Glutamatergic neuron (in vitro differentiated cells): ENCODE results near the gene FADS2. TPM values are rescaled to one million over a fixed set of nuclear protein-coding genes. Genes with fewer than 3 reads are reported as not detected.

ENCODE experiments used
- DNase-seq: peaks from one replicate; pipeline ENCODE4 v3.0.0; 2022
- H3K27ac Mint-ChIP-seq: one replicate; pipeline ENCODE4 v1.8.0; 2020; ENCODE audit warnings: mild to moderate bottlenecking, mixed read lengths, inconsistent platforms; ENCODE audit not compliant: unreplicated experiment
- H3K27me3 Mint-ChIP-seq: one replicate; pipeline ENCODE4 v1.8.0; 2020; ENCODE audit warnings: mild to moderate bottlenecking, moderate library complexity, mixed read lengths, inconsistent platforms; ENCODE audit not compliant: unreplicated experiment
- H3K36me3 Mint-ChIP-seq: one replicate; pipeline ENCODE4 v1.8.0; 2020; ENCODE audit warnings: mild to moderate bottlenecking, mixed read lengths, inconsistent platforms; ENCODE audit not compliant: unreplicated experiment
- H3K4me1 Mint-ChIP-seq: one replicate; pipeline ENCODE4 v1.8.0; 2020; ENCODE audit warnings: mild to moderate bottlenecking, low read depth, mixed read lengths, inconsistent platforms; ENCODE audit not compliant: unreplicated experiment
- H3K4me3 Mint-ChIP-seq: one replicate; pipeline ENCODE4 v1.8.0; 2020; ENCODE audit warnings: mild to moderate bottlenecking, mixed read lengths, inconsistent platforms; ENCODE audit not compliant: unreplicated experiment
- H3K9me3 Mint-ChIP-seq: one replicate; pipeline ENCODE4 v1.8.0; 2020; ENCODE audit warnings: mild to moderate bottlenecking, moderate library complexity, mixed read lengths, inconsistent platforms; ENCODE audit not compliant: unreplicated experiment
- total RNA-seq: library from RNA; stranded (reverse); fragmentation: NEBNext Ultra II Directional; extraction: Animal tissue kit (Norgen Biotek cat#: 25700); gene quantifications from one replicate; pipeline ENCODE4 v1.2.1, GENCODE V29; 2021; ENCODE audit not compliant: unreplicated experiment
- TF ChIP-seq, protein P1 (sequence below): fragments of 200-600 bp; sonication (generic); IDR thresholded peaks from one replicate; pipeline ENCODE4 v1.5.0; 2021; ENCODE audit not compliant: partially characterized antibody, unreplicated experiment

FADS2 gene
- total RNA-seq, 1 donor from 2014 or later, result 701 TPM

DNA sequence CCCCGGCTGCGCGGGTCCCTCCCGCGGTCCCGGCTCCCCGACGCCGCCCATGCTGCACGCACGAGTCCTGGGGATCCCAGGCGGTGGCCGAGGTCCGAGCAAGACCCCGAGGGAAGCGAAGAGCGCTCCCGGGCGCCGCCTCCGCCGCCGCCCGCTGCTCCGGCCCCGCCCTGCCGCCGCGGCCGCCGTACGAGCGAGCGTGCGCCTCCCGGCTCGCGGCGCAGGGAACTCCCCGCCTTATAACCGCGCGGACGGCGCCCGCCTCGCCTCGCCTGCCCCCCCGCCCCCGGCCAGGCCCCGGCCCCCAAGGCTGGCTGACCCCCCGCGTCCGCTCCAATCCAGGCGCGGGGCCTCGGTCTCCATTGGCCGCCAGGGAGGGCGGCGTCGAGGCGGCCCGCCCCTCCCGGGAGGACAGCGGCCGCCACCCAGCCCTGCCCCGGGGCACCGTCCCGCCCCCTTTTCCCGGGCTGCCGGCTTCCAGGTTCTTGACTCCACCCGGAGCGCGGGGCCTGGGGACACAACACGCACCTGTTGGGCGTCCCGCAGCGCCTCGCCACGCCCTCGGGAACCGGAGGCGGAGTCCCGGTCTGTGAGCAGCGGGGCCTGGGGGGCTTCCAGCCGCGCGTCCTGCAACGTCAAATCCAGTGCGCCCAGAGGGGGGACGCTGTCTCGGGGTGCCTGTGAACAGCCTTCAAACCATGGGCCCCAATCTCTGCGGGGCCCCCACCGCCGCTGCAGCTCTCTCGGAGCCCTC lies 63.4 kb downstream of the FADS2 start, which contains the start of gene FADS3:
TSS of gene FADS3 (minus strand) at position 215 of the 754 bp plus-strand sequence. CDS start at position 51, 164 bp downstream.
- TF ChIP-seq, protein P1, sequence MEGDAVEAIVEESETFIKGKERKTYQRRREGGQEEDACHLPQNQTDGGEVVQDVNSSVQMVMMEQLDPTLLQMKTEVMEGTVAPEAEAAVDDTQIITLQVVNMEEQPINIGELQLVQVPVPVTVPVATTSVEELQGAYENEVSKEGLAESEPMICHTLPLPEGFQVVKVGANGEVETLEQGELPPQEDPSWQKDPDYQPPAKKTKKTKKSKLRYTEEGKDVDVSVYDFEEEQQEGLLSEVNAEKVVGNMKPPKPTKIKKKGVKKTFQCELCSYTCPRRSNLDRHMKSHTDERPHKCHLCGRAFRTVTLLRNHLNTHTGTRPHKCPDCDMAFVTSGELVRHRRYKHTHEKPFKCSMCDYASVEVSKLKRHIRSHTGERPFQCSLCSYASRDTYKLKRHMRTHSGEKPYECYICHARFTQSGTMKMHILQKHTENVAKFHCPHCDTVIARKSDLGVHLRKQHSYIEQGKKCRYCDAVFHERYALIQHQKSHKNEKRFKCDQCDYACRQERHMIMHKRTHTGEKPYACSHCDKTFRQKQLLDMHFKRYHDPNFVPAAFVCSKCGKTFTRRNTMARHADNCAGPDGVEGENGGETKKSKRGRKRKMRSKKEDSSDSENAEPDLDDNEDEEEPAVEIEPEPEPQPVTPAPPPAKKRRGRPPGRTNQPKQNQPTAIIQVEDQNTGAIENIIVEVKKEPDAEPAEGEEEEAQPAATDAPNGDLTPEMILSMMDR, result no peak
- Mint-ChIP-seq H3K9me3 (peaks cover 2% of the 10 kb centered on the region), H3K4me3 (peak within 1 kb of the TSS; percentile 84), H3K27me3 (peaks cover 6% of the 10 kb centered on the region), H3K27ac (no peak within 1 kb of the TSS), H3K4me1 (no peaks in the 10 kb centered on the region), H3K36me3 (no peaks in the 10 kb centered on the region)
- peak; percentile 79 for DNase-seq

GRCh38 chr11:61892085-61892370 lies 63.9 kb downstream of the FADS2 start:
- Mint-ChIP-seq H3K36me3 (no peaks in the 10 kb centered on the region), H3K27ac (no peak overlapping the region), H3K27me3 (peaks cover 6% of the 10 kb centered on the region), H3K9me3 (peaks cover 2% of the 10 kb centered on the region), H3K4me1 (no peaks in the 10 kb centered on the region), H3K4me3 (peak overlapping the region; percentile 75)
- DNase-seq, result no peak
- TF ChIP-seq, protein P1, result no peak

DNA sequence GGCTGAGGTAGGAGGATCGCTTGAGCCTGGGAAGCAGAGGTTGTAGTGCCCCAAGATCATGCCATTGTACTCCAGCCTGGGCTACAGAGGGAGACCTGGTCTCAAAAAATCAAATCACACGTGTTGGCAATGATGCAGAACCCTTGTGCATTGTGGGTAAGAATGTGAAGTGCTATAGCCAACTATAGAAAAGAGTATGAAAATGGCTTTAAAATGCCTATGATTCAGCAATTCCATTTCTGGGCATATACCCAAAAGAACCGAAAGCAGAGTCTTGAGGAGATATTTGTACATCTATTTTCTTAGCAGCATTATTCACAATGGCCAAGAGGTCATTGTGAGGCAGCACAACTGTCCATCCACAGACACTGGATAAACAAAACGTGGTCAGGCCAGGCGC lies 65.9 kb downstream of the FADS2 start:
- DNase-seq, result no peak
- H3K4me1 Mint-ChIP-seq, result peaks cover 7% of the 10 kb centered on the region
- H3K4me3 Mint-ChIP-seq, result no peak overlapping the region
- H3K27ac Mint-ChIP-seq, result no peak overlapping the region
- peaks cover 5% of the 10 kb centered on the region for H3K9me3 Mint-ChIP-seq
- H3K36me3 Mint-ChIP-seq, result no peaks in the 10 kb centered on the region
- TF ChIP-seq, protein P1, result no peak
- H3K27me3 Mint-ChIP-seq, result peaks cover 6% of the 10 kb centered on the region

DNA sequence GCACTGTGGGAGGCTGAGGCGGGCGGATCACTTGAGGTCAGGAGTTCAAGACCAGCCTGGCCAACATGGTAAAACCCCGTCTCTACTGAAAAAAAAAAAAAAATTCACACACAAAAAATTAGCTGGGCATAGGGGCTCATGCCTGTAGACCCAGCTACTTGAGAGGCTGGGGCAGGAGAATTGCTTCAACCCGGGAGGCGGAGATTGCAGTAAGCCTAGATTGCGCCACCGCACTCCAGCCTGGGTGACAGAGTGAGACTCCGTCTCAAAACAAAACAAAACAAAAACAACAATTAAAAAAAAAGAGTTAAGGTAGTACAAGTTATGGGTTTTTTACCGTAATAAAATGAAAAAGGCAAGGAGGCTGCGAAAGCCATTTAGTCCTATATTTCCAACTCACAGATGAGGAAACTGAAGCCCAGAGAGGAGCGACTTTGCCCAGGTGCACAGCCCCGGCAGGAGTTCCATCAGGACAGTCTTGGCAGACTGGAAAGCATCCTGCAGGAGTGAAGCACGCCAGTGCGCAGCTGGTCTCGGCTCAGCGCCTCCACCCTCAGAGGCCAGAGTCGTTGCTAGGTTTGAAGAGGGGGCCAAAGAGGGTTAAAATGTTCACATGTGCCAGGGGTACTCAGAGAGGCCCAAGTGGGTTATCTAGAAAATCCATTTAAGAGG lies 67.1 kb downstream of the FADS2 start:
- TF ChIP-seq, protein P1, result no peak
- Mint-ChIP-seq H3K36me3 (no peaks in the 10 kb centered on the region), H3K4me3 (no peak overlapping the region), H3K27me3 (peaks cover 4% of the 10 kb centered on the region), H3K27ac (no peak overlapping the region), H3K4me1 (peaks cover 9% of the 10 kb centered on the region), H3K9me3 (peaks cover 5% of the 10 kb centered on the region)
- no peak for DNase-seq

- TF ChIP-seq, protein P1, result no peak
- Mint-ChIP-seq H3K27ac (no peak overlapping the region), H3K4me3 (no peak overlapping the region), H3K9me3 (peaks cover 5% of the 10 kb centered on the region), H3K27me3 (peaks cover 4% of the 10 kb centered on the region), H3K36me3 (no peaks in the 10 kb centered on the region), H3K4me1 (peaks cover 9% of the 10 kb centered on the region)
- no peak for DNase-seq
These were observed 67.6 kb downstream of the FADS2 start for GRCh38 chr11:61895718-61896059.
